ENCODE results near the gene SLC16A8.

GRCh38 chr22:38110863-38111852 lies 27.2 kb upstream of the SLC16A8 start:
- TF ChIP-seq HDAC6 (IDR thresholded peaks at IDR 0.05; ENCODE audit: unreplicated experiment): no peak
- TF ChIP-seq, protein P1, sequence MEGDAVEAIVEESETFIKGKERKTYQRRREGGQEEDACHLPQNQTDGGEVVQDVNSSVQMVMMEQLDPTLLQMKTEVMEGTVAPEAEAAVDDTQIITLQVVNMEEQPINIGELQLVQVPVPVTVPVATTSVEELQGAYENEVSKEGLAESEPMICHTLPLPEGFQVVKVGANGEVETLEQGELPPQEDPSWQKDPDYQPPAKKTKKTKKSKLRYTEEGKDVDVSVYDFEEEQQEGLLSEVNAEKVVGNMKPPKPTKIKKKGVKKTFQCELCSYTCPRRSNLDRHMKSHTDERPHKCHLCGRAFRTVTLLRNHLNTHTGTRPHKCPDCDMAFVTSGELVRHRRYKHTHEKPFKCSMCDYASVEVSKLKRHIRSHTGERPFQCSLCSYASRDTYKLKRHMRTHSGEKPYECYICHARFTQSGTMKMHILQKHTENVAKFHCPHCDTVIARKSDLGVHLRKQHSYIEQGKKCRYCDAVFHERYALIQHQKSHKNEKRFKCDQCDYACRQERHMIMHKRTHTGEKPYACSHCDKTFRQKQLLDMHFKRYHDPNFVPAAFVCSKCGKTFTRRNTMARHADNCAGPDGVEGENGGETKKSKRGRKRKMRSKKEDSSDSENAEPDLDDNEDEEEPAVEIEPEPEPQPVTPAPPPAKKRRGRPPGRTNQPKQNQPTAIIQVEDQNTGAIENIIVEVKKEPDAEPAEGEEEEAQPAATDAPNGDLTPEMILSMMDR (IDR thresholded peaks at IDR 0.05 in 2 of 3, conservative IDR thresholded peaks at IDR 0.05 in 1 of 3; ENCODE audit: control insufficient read depth in 2 of 3, extremely low read depth in 1 of 3, insufficient read depth in 1 of 3, low read depth in 3 of 3, low read length in 3 of 3): no peak
- no peak for TF ChIP-seq RAD21 (IDR thresholded peaks at IDR 0.05; ENCODE audit: insufficient read depth, low read depth, low read length)
- TF ChIP-seq TARDBP (IDR thresholded peaks at IDR 0.05; ENCODE audit: borderline replicate concordance): no peak
- TF ChIP-seq SRF (IDR thresholded peaks at IDR 0.05; ENCODE audit: low read depth in 2 of 2, low read length in 2 of 2): no peak
- TF ChIP-seq, protein P2, sequence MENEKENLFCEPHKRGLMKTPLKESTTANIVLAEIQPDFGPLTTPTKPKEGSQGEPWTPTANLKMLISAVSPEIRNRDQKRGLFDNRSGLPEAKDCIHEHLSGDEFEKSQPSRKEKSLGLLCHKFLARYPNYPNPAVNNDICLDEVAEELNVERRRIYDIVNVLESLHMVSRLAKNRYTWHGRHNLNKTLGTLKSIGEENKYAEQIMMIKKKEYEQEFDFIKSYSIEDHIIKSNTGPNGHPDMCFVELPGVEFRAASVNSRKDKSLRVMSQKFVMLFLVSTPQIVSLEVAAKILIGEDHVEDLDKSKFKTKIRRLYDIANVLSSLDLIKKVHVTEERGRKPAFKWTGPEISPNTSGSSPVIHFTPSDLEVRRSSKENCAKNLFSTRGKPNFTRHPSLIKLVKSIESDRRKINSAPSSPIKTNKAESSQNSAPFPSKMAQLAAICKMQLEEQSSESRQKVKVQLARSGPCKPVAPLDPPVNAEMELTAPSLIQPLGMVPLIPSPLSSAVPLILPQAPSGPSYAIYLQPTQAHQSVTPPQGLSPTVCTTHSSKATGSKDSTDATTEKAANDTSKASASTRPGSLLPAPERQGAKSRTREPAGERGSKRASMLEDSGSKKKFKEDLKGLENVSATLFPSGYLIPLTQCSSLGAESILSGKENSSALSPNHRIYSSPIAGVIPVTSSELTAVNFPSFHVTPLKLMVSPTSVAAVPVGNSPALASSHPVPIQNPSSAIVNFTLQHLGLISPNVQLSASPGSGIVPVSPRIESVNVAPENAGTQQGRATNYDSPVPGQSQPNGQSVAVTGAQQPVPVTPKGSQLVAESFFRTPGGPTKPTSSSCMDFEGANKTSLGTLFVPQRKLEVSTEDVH (IDR thresholded peaks at IDR 0.05; ENCODE audit: low read depth, partially characterized antibody): no peak
- no peak for TF ChIP-seq POLR2A (IDR thresholded peaks at IDR 0.05; ENCODE audit: low read depth, low read length)
- TF ChIP-seq SMARCA5 (IDR thresholded peaks at IDR 0.05): no peak
- no peak for TF ChIP-seq JUNB (IDR thresholded peaks at IDR 0.05)
- TF ChIP-seq, protein P3, sequence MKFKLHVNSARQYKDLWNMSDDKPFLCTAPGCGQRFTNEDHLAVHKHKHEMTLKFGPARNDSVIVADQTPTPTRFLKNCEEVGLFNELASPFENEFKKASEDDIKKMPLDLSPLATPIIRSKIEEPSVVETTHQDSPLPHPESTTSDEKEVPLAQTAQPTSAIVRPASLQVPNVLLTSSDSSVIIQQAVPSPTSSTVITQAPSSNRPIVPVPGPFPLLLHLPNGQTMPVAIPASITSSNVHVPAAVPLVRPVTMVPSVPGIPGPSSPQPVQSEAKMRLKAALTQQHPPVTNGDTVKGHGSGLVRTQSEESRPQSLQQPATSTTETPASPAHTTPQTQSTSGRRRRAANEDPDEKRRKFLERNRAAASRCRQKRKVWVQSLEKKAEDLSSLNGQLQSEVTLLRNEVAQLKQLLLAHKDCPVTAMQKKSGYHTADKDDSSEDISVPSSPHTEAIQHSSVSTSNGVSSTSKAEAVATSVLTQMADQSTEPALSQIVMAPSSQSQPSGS (IDR thresholded peaks at IDR 0.05; ENCODE audit: low read length): no peak
- TF ChIP-seq NFIC (IDR thresholded peaks at IDR 0.05; ENCODE audit: low read depth, low read length): no peak
- TF ChIP-seq FOXK2 (IDR thresholded peaks at IDR 0.05): no peak

Measured in GM12878 (cell line).